ENCODE data around the gene LHB.

The LHB gene

DNA sequence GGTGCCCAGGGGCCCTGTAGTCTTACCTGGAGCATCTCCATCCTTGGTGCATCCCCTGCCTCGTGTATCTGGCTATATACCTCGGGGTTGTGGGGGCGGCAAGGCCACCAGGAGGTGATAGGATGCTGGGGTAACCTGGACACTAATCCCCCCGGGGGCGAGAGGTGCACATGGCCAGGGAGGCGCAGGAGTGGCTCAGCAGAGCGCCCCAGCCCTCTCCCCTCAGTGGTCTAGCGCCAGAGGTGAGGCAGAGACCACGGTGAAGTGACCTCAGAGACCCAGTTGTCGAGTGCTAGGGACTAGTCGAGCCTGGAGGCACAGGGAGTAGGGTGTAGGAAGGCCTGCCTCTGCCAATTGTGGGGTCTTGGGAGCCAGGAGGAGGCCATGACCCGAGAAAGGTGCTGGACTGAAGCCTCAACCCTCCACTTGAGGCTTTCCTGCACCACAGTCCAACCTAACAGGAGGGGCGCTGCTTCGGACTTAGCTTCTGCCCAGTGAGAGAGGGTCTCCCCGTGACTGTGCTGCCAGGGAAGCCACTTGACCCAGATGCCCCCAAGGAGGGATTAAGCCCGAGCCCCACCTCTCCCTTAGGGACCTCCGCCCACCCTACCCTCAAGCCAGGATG, at the start of gene LHB:
TSS of gene LHB (minus strand) at position 51 of the 625 bp plus-strand sequence. CDS start at position 41, 10 bp downstream.
- TF ChIP-seq, protein P1, sequence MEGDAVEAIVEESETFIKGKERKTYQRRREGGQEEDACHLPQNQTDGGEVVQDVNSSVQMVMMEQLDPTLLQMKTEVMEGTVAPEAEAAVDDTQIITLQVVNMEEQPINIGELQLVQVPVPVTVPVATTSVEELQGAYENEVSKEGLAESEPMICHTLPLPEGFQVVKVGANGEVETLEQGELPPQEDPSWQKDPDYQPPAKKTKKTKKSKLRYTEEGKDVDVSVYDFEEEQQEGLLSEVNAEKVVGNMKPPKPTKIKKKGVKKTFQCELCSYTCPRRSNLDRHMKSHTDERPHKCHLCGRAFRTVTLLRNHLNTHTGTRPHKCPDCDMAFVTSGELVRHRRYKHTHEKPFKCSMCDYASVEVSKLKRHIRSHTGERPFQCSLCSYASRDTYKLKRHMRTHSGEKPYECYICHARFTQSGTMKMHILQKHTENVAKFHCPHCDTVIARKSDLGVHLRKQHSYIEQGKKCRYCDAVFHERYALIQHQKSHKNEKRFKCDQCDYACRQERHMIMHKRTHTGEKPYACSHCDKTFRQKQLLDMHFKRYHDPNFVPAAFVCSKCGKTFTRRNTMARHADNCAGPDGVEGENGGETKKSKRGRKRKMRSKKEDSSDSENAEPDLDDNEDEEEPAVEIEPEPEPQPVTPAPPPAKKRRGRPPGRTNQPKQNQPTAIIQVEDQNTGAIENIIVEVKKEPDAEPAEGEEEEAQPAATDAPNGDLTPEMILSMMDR (IDR thresholded peaks at IDR 0.05; ENCODE audit: low read depth, low read length, missing control alignments) = no peak
- DNase-seq (ENCODE audit: low read depth) = no peak
- H3K4me3 ChIP-seq (ENCODE audit: low read depth, low read length) = peak within 1 kb of the TSS; percentile 39
- in situ Hi-C loops (cut with HindIII; ENCODE audit: low sequenced_read_pairs) = no loop called here

DNA sequence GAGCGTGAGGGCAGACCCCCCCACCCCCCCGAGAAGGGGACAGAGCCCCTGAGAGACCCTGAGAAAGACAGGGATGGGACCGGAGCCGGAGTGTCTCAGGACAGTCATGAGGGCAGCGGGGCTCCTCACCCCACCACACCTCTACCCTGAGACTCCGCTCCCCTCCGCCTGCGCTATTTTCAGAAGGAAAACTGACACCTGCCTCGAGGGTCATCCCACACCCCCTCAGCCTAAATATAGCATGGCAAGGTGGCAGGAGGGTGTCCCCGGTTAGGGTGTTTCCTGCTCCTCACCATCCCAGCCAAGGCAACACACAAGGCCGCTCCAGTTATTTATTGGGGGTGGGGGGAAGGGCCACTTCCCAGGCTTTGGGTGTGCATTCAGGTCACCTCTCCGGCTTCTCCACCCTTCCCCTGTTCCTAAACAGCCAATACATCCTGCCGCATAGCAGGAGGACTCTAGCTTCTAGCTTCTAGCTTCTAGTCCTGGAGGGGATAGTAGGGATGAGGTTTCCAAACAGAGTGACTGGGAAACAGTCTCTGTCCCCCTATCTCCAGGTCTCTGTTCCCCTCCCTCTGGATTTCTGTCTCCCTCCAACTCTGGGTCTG, 49.1 kb upstream of the LHB start:
- H3K4me3 ChIP-seq (ENCODE audit: low read depth, low read length) = no peak overlapping the region
- in situ Hi-C loops (cut with HindIII; ENCODE audit: low sequenced_read_pairs) = no loop called here
- TF ChIP-seq, protein P1 (IDR thresholded peaks at IDR 0.05; ENCODE audit: low read depth, low read length, missing control alignments) = no peak
- DNase-seq (ENCODE audit: low read depth) = no peak

DNA sequence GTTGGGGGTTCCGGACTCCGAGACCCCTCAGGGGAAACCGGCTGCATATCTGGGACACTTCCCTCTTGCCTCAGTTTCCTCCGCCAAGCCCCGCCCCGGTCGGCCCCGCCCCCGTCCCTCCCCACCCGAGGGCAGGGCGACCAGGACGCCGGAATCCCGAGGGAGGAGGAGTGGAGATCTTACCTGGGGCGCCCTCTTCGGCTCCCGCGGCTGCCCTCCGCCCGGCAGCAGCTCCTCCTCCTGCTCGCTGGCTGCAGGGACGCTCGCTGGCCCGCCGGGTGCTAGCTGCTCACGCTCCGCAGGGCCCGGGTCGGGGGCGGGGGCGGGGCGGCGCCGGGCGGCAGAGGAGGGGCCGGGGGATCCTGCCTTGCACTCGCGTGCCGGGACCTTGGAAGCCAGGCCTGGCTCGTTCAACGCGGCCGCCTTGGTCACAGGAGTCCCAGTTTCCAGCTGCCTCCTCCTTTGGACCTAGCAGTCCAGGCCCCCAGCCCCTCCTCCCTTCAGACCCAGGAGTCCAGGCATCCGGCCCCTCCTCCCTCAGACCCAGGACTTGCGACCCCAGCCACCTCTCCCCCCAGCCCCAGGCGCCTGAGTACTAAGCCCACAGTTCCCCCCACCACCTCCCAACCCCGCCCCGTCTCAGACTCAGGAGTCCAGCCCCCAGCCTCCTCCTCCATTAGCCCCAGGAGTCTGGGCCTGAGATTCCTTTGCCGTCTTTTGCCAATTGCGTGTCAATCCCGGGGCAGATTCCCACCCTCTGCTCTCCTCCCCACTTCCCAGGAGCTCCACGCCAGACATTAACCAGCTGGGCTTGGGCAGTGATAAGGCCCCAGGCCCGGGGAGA, 48.1 kb upstream of the LHB start, which contains the start of gene NTF4:
TSS of gene NTF4 (minus strand) at position 51 of the 844 bp plus-strand sequence. CDS start 2,821 bp downstream, outside the sequence.
- TF ChIP-seq, protein P1 (IDR thresholded peaks at IDR 0.05; ENCODE audit: low read depth, low read length, missing control alignments) = no peak
- in situ Hi-C loops (cut with HindIII; ENCODE audit: low sequenced_read_pairs) = no loop called here

DNA sequence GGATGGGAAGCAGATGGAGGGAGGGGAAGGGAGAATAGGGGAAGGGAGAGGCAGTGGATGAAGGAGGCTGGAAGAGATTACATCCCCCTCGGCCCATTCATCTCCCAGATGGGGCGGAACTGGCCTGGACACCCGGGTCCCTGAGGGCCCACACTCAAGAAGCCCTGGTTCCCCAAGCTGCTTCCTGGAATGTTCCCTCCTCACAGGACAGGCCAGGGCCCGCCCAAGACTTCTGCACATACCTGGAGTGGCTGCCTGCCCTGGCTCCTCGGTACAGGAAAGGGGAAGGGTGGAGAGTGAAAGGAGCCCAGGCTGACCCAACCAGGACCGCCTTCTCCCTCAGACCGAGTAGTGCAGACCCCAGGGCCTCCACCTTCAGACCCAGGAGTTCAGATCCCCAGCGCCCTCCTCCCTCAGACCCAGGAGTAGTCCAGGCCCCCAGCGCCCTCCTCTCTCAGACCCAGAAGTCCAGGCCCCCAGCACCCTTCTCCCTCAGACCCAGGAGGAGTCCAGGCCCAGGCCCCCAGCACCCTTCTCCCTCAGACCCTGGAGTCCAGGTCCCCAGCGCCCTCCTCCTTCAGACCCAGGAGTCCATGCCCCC, 47.2 kb upstream of the LHB start:
- no peak for DNase-seq (ENCODE audit: low read depth)
- in situ Hi-C loops (cut with HindIII; ENCODE audit: low sequenced_read_pairs) = no loop called here
- H3K4me3 ChIP-seq (ENCODE audit: low read depth, low read length) = peak overlapping the region; percentile 32
- TF ChIP-seq, protein P1 (IDR thresholded peaks at IDR 0.05; ENCODE audit: low read depth, low read length, missing control alignments) = no peak

More for the DNA sequence above, 48.1 kb upstream of the LHB start, which contains the start of gene NTF4:
- DNase-seq (ENCODE audit: low read depth) = no peak
- H3K4me3 ChIP-seq (ENCODE audit: low read depth, low read length) = peak within 1 kb of the TSS; percentile 32

DNA sequence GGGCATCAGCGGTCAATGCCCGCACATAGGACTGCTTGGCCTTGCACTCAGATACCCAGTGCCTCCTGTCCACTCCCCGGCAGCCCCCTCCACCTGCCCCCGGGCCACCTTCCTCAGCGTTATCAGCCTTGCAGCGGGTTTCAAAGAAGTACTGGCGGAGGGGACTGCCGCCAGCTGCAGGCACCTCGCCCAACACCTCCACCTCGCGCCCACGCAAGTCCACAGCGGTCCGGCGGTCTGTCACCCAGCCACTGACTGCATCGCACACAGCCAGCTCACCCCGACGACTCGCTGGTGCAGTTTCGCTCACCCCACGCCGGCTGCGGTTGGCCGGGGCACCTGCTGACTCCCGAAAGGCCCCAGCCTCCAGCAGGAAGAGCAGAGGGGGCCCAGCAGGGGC, 44.6 kb upstream of the LHB start:
- in situ Hi-C loops (cut with HindIII; ENCODE audit: low sequenced_read_pairs) = no loop called here
- H3K4me3 ChIP-seq (ENCODE audit: low read depth, low read length) = no peak overlapping the region
- DNase-seq (ENCODE audit: low read depth) = no peak
- TF ChIP-seq, protein P1 (IDR thresholded peaks at IDR 0.05; ENCODE audit: low read depth, low read length, missing control alignments) = no peak

DNA sequence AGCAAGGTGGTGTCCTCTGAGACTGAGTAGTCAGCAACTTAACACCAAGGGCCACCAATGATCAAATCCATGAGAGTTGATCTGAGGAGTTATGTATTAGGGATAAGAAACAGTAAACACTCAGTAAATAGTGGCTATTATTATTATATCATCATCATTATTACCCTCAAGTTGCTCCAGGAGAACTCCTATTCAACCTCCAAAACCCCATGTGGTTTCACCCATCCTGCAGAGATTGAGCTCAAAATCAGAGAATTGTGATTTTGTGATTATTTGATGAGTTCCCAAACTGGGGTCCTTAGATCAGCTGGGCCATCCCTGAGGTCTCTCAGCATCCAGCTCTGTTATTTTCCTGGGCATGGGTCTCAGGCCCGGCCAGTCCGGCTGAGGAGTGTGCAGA, 44.1 kb upstream of the LHB start:
- TF ChIP-seq, protein P1 (IDR thresholded peaks at IDR 0.05; ENCODE audit: low read depth, low read length, missing control alignments) = no peak
- DNase-seq (ENCODE audit: low read depth) = no peak
- H3K4me3 ChIP-seq (ENCODE audit: low read depth, low read length) = no peak overlapping the region
- in situ Hi-C loops (cut with HindIII; ENCODE audit: low sequenced_read_pairs) = no loop called here

All from astrocyte of the cerebellum (primary cell).